ENCODE data around the gene ZBTB4.

DNA sequence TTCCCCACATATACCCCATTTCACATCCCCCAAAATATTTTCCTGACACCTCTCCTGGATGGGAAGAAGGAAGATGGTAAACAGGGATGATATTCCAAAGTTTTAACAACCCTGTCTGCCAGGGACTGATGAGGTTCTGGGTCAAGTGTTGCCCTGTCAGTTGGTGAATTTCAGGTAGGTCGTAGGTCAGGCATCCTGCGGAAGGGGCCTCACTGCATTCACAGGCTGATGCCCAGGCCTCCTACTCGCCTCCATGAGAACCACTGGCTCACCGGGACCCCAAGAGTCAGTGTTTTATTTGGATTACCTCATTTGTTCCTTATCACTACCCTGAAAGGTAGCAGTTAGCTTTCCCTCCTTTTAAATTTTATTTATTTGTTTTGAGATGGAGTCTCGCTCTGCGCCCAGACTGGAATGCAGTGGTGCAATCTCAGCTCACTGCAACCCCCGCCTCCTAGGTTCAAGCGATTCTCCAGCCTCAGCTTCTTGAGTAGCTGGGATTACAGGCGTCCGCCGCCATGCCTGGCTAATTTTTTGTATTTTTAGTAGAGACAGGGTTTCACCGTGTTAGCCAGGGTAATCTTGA, 10.5 kb downstream of the ZBTB4 start:
- TF ChIP-seq, protein P1, sequence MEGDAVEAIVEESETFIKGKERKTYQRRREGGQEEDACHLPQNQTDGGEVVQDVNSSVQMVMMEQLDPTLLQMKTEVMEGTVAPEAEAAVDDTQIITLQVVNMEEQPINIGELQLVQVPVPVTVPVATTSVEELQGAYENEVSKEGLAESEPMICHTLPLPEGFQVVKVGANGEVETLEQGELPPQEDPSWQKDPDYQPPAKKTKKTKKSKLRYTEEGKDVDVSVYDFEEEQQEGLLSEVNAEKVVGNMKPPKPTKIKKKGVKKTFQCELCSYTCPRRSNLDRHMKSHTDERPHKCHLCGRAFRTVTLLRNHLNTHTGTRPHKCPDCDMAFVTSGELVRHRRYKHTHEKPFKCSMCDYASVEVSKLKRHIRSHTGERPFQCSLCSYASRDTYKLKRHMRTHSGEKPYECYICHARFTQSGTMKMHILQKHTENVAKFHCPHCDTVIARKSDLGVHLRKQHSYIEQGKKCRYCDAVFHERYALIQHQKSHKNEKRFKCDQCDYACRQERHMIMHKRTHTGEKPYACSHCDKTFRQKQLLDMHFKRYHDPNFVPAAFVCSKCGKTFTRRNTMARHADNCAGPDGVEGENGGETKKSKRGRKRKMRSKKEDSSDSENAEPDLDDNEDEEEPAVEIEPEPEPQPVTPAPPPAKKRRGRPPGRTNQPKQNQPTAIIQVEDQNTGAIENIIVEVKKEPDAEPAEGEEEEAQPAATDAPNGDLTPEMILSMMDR (IDR thresholded peaks at IDR 0.05; ENCODE audit: insufficient read depth, low read depth, low read length) = no peak
- TF ChIP-seq EZH2 (IDR thresholded peaks at IDR 0.05; ENCODE audit: insufficient read depth, low read length) = no peak
